GM23338 (cell line): ENCODE measurements around the gene IQCK.

ENCODE experiments used
- EZH2 ChIP-seq: fragments of 200-600 bp; sonication (generic); IDR thresholded peaks from one replicate; pipeline ENCODE4 v1.8.0; 2017; ENCODE audit warnings: antibody characterized with exemption, mild to moderate bottlenecking, low read depth; ENCODE audit not compliant: unreplicated experiment
- POLR2AphosphoS5 ChIP-seq: IDR thresholded peaks from 2 replicates; pipeline ENCODE4 v1.6.1; 2016; ENCODE audit warnings: antibody characterized with exemption, low read depth
- ZNF114 ChIP-seq: fragments of 250-450 bp; sonication (Bioruptor Pico); IDR thresholded peaks from 2 replicates; pipeline ENCODE4 v1.5.0; 2020; ENCODE audit warnings: mild to moderate bottlenecking, moderate library complexity
- TF ChIP-seq, protein P1 (sequence below), 2 experiments: fragments of 200-600 bp in 1 of 2; sonication (generic) in 1 of 2; conservative IDR thresholded peaks; 2 replicates each; pipeline versions ENCODE4 v1.5.1 to v1.6.1; 2016 to 2017; ENCODE audit warnings: antibody characterized with exemption in 2 of 2, low read depth in 2 of 2, mild to moderate bottlenecking in 2 of 2, moderate library complexity in 1 of 2
- TF ChIP-seq, protein P2 (sequence below): IDR thresholded peaks from 2 replicates; pipeline ENCODE4 v1.6.1; 2016; ENCODE audit warnings: antibody characterized with exemption

DNA sequence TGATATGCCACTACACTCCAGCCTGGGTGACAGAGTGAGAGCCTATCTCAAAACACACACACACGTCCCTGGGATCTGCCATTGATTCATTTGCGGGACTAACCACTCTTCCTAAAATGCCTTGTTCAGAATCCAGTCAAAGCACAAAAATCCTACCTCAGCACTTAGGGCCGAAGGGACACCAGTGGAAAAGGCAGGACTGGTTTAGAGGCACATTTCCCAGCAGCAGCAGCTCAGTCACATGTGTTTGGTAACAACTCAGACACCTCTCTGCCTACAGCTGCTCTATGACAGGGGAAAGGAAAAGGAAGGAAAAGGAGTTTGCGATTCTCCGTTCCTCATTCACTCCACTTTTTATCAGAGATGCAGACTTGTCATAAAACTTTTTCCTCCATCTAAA, 12.2 kb upstream of the IQCK start:
- TF ChIP-seq, protein P1, sequence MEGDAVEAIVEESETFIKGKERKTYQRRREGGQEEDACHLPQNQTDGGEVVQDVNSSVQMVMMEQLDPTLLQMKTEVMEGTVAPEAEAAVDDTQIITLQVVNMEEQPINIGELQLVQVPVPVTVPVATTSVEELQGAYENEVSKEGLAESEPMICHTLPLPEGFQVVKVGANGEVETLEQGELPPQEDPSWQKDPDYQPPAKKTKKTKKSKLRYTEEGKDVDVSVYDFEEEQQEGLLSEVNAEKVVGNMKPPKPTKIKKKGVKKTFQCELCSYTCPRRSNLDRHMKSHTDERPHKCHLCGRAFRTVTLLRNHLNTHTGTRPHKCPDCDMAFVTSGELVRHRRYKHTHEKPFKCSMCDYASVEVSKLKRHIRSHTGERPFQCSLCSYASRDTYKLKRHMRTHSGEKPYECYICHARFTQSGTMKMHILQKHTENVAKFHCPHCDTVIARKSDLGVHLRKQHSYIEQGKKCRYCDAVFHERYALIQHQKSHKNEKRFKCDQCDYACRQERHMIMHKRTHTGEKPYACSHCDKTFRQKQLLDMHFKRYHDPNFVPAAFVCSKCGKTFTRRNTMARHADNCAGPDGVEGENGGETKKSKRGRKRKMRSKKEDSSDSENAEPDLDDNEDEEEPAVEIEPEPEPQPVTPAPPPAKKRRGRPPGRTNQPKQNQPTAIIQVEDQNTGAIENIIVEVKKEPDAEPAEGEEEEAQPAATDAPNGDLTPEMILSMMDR (conservative IDR thresholded peaks at IDR 0.05; ENCODE audit: low read depth in 2 of 2): no peak
- TF ChIP-seq ZNF114 (CRISPR knock-in tag) (no peak), EZH2 (no peak), POLR2AphosphoS5 (no peak)
- TF ChIP-seq, protein P2, sequence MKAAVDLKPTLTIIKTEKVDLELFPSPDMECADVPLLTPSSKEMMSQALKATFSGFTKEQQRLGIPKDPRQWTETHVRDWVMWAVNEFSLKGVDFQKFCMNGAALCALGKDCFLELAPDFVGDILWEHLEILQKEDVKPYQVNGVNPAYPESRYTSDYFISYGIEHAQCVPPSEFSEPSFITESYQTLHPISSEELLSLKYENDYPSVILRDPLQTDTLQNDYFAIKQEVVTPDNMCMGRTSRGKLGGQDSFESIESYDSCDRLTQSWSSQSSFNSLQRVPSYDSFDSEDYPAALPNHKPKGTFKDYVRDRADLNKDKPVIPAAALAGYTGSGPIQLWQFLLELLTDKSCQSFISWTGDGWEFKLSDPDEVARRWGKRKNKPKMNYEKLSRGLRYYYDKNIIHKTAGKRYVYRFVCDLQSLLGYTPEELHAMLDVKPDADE: no peak
